K562 (cell line): ENCODE results near the gene TPRG1L. TPM values are rescaled to one million over a fixed set of nuclear protein-coding genes. Genes with fewer than 3 reads are reported as not detected.

Source experiments
- ATAC-seq: fragments of 200-7000 bp; cut with Tn5 transposase; 3 replicates; pipeline ENCODE4 v1.9.1; 2020; ENCODE audit warnings: moderate library complexity
- BruUV-seq: library from RNA; stranded (reverse); fragments of 400-500 nt; replicated peaks from 2 replicates; lab custom pipeline; 2021; lab: Mats Ljungman, UMichigan
- CTCF ChIA-PET: fragments of 300-600 bp; formaldehyde crosslinking; extraction: SDS; loops from one replicate; lab custom pipeline; 2021; ENCODE audit warnings: low intra/inter-chr PET ratio; lab: Yijun Ruan, JAX
- POLR2A ChIA-PET: fragments of 300-600, 350-650 bp; sonication (Branson Sonifier 250); formaldehyde crosslinking; extraction: SDS; loops from one replicate; lab custom pipeline; 2021; ENCODE audit warnings: antibody characterized with exemption, inconsistent platforms; lab: Yijun Ruan, JAX
- DNase-seq, 4 experiments: peaks; one replicate each; pipeline versions ENCODE4 v3.0.0 to v3.0.0-alpha.2; 2011 to 2018; ENCODE audit warnings: low spot score in 3 of 4, mixed read lengths in 3 of 4; ENCODE audit errors: extremely low read depth in 1 of 4
- FAIRE-seq: peaks from 2 replicates; lab custom pipeline; 2011; peaks lifted over from hg19 to GRCh38; lab: Jason Lieb, UNC
- H2AFZ ChIP-seq: 2 replicates; pipeline ENCODE4 v1.6.0; 2011; ENCODE audit warnings: low read depth, low read length, control low read depth, inconsistent platforms
- H3K27ac ChIP-seq: fragments of 200-600 bp; 3 replicates; pipeline ENCODE4 v1.8.0; 2011; ENCODE audit warnings: low read depth, mild to moderate bottlenecking, control low read depth, inconsistent platforms, low read length, moderate library complexity, mixed read lengths; ENCODE audit errors: extremely low read depth
- H3K27me3 ChIP-seq, 2 experiments: fragments of 300-600 bp in 1 of 2; 2 replicates in 1 of 2; 3 replicates in 1 of 2; pipeline versions ENCODE4 v1.6.0 to v1.8.0; 2011; ENCODE audit warnings: inconsistent platforms in 2 of 2, low read length in 2 of 2, mild to moderate bottlenecking in 1 of 2, mixed read lengths in 1 of 2, moderate library complexity in 1 of 2; ENCODE audit not compliant: control insufficient read depth in 2 of 2, insufficient read depth in 2 of 2
- H3K36me3 ChIP-seq: fragments of 300-600 bp; 3 replicates; pipeline ENCODE4 v1.8.0; 2011; ENCODE audit warnings: mild to moderate bottlenecking, low read length, inconsistent platforms; ENCODE audit not compliant: control insufficient read depth, insufficient read depth
- H3K4me1 ChIP-seq, 2 experiments: fragments of 200-600 bp in 1 of 2; replicated peaks in 1 of 2; 2 replicates in 1 of 2; 3 replicates in 1 of 2; pipeline versions ENCODE4 v1.5.1 to v1.8.0; 2011; ENCODE audit warnings: inconsistent platforms in 2 of 2, low read length in 2 of 2, mild to moderate bottlenecking in 1 of 2, mixed read lengths in 1 of 2, moderate library complexity in 1 of 2; ENCODE audit not compliant: control insufficient read depth in 2 of 2, insufficient read depth in 2 of 2
- H3K4me2 ChIP-seq: 2 replicates; pipeline ENCODE4 v1.6.1; 2011; ENCODE audit warnings: low read length, control low read depth, inconsistent platforms, mixed read lengths; ENCODE audit not compliant: insufficient read depth
- H3K4me3 ChIP-seq: fragments of 200-600 bp; sonication (generic), shearing (Covaris generic); 2 replicates; pipeline ENCODE4 v1.5.1; 2016; ENCODE audit warnings: control low read depth, inconsistent platforms
- H3K79me2 ChIP-seq: fragments of 200-600 bp; 3 replicates; pipeline ENCODE4 v1.8.0; 2011; ENCODE audit warnings: low read length, inconsistent platforms; ENCODE audit not compliant: control insufficient read depth, insufficient read depth
- H3K9ac ChIP-seq, 2 experiments: 2 replicates each; pipeline versions ENCODE4 v1.6.0 to v1.6.1; 2011; ENCODE audit warnings: low read depth in 2 of 2, low read length in 2 of 2, control low read depth in 1 of 2, inconsistent platforms in 1 of 2, mild to moderate bottlenecking in 1 of 2, mixed read lengths in 1 of 2; ENCODE audit not compliant: insufficient read depth in 1 of 2
- H3K9me1 ChIP-seq: one replicate; pipeline ENCODE4 v1.6.0; 2011; ENCODE audit warnings: inconsistent platforms, mild to moderate bottlenecking, low read length, moderate library complexity; ENCODE audit not compliant: control insufficient read depth, insufficient read depth
- H3K9me3 ChIP-seq: replicated peaks from 2 replicates; pipeline ENCODE4 v1.5.1; 2011; ENCODE audit warnings: low read depth, low read length, inconsistent platforms; ENCODE audit not compliant: control insufficient read depth, insufficient read depth
- H4K20me1 ChIP-seq: replicated peaks from 2 replicates; pipeline ENCODE4 v1.6.1; 2011; ENCODE audit warnings: low read length, inconsistent platforms, mixed read lengths; ENCODE audit not compliant: control insufficient read depth, insufficient read depth
- CTCF ChIP-seq, 3 experiments: IDR thresholded peaks in 2 of 3; conservative IDR thresholded peaks in 1 of 3; 2 replicates each; pipeline ENCODE4 v1.5.1; 2011 to 2012; ENCODE audit warnings: low read length in 3 of 3, mild to moderate bottlenecking in 3 of 3, control low read depth in 2 of 3, improper control_type of control experiment in 1 of 3, inconsistent platforms in 1 of 3, low read depth in 1 of 3, mixed read lengths in 1 of 3, moderate library complexity in 1 of 3; ENCODE audit not compliant: insufficient read depth in 2 of 3
- E2F5 ChIP-seq: sonication (generic); formaldehyde crosslinking; IDR thresholded peaks from 2 replicates; pipeline ENCODE4 v1.8.0; 2022; ENCODE audit warnings: mild to moderate bottlenecking, missing genetic modification reagents
- HMGXB4 ChIP-seq: sonication (generic); formaldehyde crosslinking; IDR thresholded peaks from 2 replicates; pipeline ENCODE4 v1.8.1; 2023; ENCODE audit warnings: mild to moderate bottlenecking, missing genetic modification reagents
- HNRNPL ChIP-seq: fragments of 200-400 bp; formaldehyde crosslinking; IDR thresholded peaks from 2 replicates; pipeline ENCODE4 v1.6.1; 2017; ENCODE audit warnings: low read depth, mild to moderate bottlenecking, low read length
- NFE2L1 ChIP-seq: fragments of 450-650 bp; IDR thresholded peaks from 2 replicates; pipeline ENCODE4 v1.6.1; 2016; ENCODE audit warnings: missing genetic modification characterization, low read depth, mild to moderate bottlenecking, missing compliant biosample characterization, moderate library complexity, borderline replicate concordance
- RBBP5 ChIP-seq: fragments of 200-600 bp; sonication (generic); IDR thresholded peaks from 2 replicates; pipeline ENCODE4 v1.6.1; 2012; ENCODE audit warnings: borderline replicate concordance, mild to moderate bottlenecking, low read length, control low read depth, inconsistent platforms; ENCODE audit not compliant: insufficient read depth, poor library complexity, severe bottlenecking
- VEZF1 ChIP-seq: fragments of 200-800 bp; sonication (Bioruptor generic); IDR thresholded peaks from 2 replicates; pipeline ENCODE4 v1.6.1; 2017; ENCODE audit warnings: missing genetic modification characterization, missing compliant biosample characterization
- ZNF778 ChIP-seq: fragments of 450-650 bp; formaldehyde crosslinking; IDR thresholded peaks from 2 replicates; pipeline ENCODE4 v1.4.0; 2020; ENCODE audit warnings: mild to moderate bottlenecking, moderate library complexity
- WGBS: fragments of 100-300 bp; shearing (Covaris generic); methylation state at CpG from one replicate; pipeline ENCODE4 v1.1.6; 2016; ENCODE audit warnings: low coverage, mixed read lengths; ENCODE audit not compliant: insufficient coverage; ENCODE audit errors: missing lambda C conversion rate; 5-methylcytosine and 5-hydroxymethylcytosine counted together
- in situ Hi-C: fragments of 300-500 bp; cut with MboI; formaldehyde crosslinking; loops from 4 replicates; pipeline ENCODE4 v1.15.0; 2018; ENCODE audit warnings: inconsistent platforms, mixed read lengths
- intact Hi-C: fragments of 100-400 bp; cut with micrococcal nuclease; formaldehyde crosslinking; loops from 2 replicates; pipeline ENCODE4 v1.14.2; 2022
- polyA plus RNA-seq, 8 experiments: library from polyadenylated mRNA; depleted of rRNA in 4 of 8; stranded (reverse) in 5 of 8; unstranded in 3 of 8; fragments of >200 nt; fragmentation: Nextera tagmentation in 2 of 8; fragmentation: Illumina TruSeq in 1 of 8; extraction: Ambion mirVana in 2 of 8; extraction: Trizol in 1 of 8; gene quantifications; 2 replicates each; pipeline versions ENCODE4 v1.2.1 to v1.2.3, GENCODE V29; 2011 to 2014; ENCODE audit warnings: inconsistent platforms in 1 of 8, missing spikeins in 1 of 8
- total RNA-seq, 7 experiments: library from RNA; depleted of rRNA in 6 of 7; stranded (reverse); fragments of >200 nt in 6 of 7; fragmentation: Illumina TruSeq in 2 of 7; extraction: Trizol in 2 of 7; gene quantifications; 2 replicates each; pipeline versions ENCODE4 v1.2.1 to v1.2.3, GENCODE V29; 2011 to 2021; ENCODE audit warnings: low replicate concordance in 1 of 7

TPRG1L gene
- total and polyA plus RNA-seq, 9 of the 15 experiments (the other 6 are each of a cell fraction or from before 2014, with no cell fraction given) = 1.6 to 11.0 (median 6.2) TPM

GRCh38 chr1:3586986-3587759 is 37.6 kb upstream of the TPRG1L start (continued):
- no peak for TF ChIP-seq HMGXB4 (CRISPR knock-in tag)
- TF ChIP-seq E2F5 (CRISPR knock-in tag) = no peak
- no peak for TF ChIP-seq RBBP5
- TF ChIP-seq HNRNPL = no peak
- no peak for TF ChIP-seq NFE2L1

- TF ChIP-seq CTCF (IDR thresholded peaks at IDR 0.05 in 2 of 3, conservative IDR thresholded peaks at IDR 0.05 in 1 of 3; ENCODE audit: insufficient read depth in 2 of 3, low read depth in 1 of 3, low read length in 3 of 3) = peak in 1 of 3 experiments; percentile 74; a peak in 2 of 6 replicates
- no peak for TF ChIP-seq ZNF778 (CRISPR knock-in tag)
- TF ChIP-seq VEZF1 (CRISPR knock-in tag) = peak; percentile 23; the same call in 1 of the 2 replicates
- H3K27me3 ChIP-seq = peaks cover 17 to 38% of the 10 kb centered on the region in 2 experiments; a peak in 4 of 5 replicates
- ChIA-PET CTCF (no interaction called here), POLR2A (no interaction called here)
- 0 out of 2 replicates have a peak, but pooled peaks cover 9% of the 10 kb centered on the region for H4K20me1 ChIP-seq
- no peak overlapping the region for H3K9ac ChIP-seq
- BruUV-seq = no TSS peak
- H3K9me3 ChIP-seq = peaks cover 4% of the 10 kb centered on the region; the same call in 1 of the 2 replicates
- intact Hi-C loops = loop anchor here (2.0 kb wide), 1 partner anchor 30 kb away; no protein-coding TSS in a partner anchor
- H3K36me3 ChIP-seq = no peaks in the 10 kb centered on the region
- in situ Hi-C loops = no loop called here
- H2AFZ ChIP-seq = no peak overlapping the region
- no peak overlapping the region for H3K4me2 ChIP-seq
- no peak for FAIRE-seq
- no peak overlapping the region for H3K27ac ChIP-seq
- peaks cover 0 to 23% of the 10 kb centered on the region in 2 experiments; a peak in 2 of 5 replicates for H3K4me1 ChIP-seq
- peak; percentile 73 for ATAC-seq
- no peak for DNase-seq
- no peaks in the 10 kb centered on the region for H3K9me1 ChIP-seq
- no peaks in the 10 kb centered on the region for H3K79me2 ChIP-seq
- no peak overlapping the region for H3K4me3 ChIP-seq
- WGBS = 17% methylated on average over 4 of the region's 5 CpGs
Measured at GRCh38 chr1:3588395-3588794, 36.4 kb upstream of the TPRG1L start.
